ENCODE results near the gene PALLD.

PALLD gene

GRCh38 chr4:168516841-168517240 is 20.0 kb downstream of the PALLD start:
- DNase-seq (ENCODE audit: low read depth), result no peak
- H3K4me3 ChIP-seq (ENCODE audit: low read length), result no peak overlapping the region
- TF ChIP-seq CTCF (conservative IDR thresholded peaks at IDR 0.05; ENCODE audit: low read depth, low read length), result no peak

- no peak for DNase-seq (ENCODE audit: low read depth)
- TF ChIP-seq CTCF (conservative IDR thresholded peaks at IDR 0.05; ENCODE audit: low read depth, low read length), result no peak
- H3K4me3 ChIP-seq (ENCODE audit: low read length), result no peak overlapping the region
Measured at GRCh38 chr4:168519576-168519975, 22.7 kb downstream of the PALLD start.

GRCh38 chr4:168521721-168522120 is 24.9 kb downstream of the PALLD start:
- TF ChIP-seq CTCF (conservative IDR thresholded peaks at IDR 0.05; ENCODE audit: low read depth, low read length), result no peak
- no peak overlapping the region for H3K4me3 ChIP-seq (ENCODE audit: low read length)
- no peak for DNase-seq (ENCODE audit: low read depth)

- DNase-seq (ENCODE audit: low read depth), result peak; percentile 58
- H3K4me3 ChIP-seq (ENCODE audit: low read length), result no peak overlapping the region
- no peak for TF ChIP-seq CTCF (conservative IDR thresholded peaks at IDR 0.05; ENCODE audit: low read depth, low read length)
Measured at GRCh38 chr4:168522356-168522755, 25.5 kb downstream of the PALLD start.

- DNase-seq (ENCODE audit: low read depth), result no peak
- TF ChIP-seq CTCF (conservative IDR thresholded peaks at IDR 0.05; ENCODE audit: low read depth, low read length), result no peak
- H3K4me3 ChIP-seq (ENCODE audit: low read length), result no peak overlapping the region
Measured at GRCh38 chr4:168522829-168523489, 26.1 kb downstream of the PALLD start.

GRCh38 chr4:168524006-168524405 is 27.2 kb downstream of the PALLD start:
- TF ChIP-seq CTCF (conservative IDR thresholded peaks at IDR 0.05; ENCODE audit: low read depth, low read length), result no peak
- H3K4me3 ChIP-seq (ENCODE audit: low read length), result no peak overlapping the region
- DNase-seq (ENCODE audit: low read depth), result no peak

GRCh38 chr4:168524897-168525296 is 28.0 kb downstream of the PALLD start:
- DNase-seq (ENCODE audit: low read depth), result no peak
- no peak overlapping the region for H3K4me3 ChIP-seq (ENCODE audit: low read length)
- no peak for TF ChIP-seq CTCF (conservative IDR thresholded peaks at IDR 0.05; ENCODE audit: low read depth, low read length)

Data from retinal pigment epithelial cell (primary cell).